Ishikawa (cell line): ENCODE data around the gene TNS3.
A peak's percentile ranks its signal among the peaks of the same experiment; 100 is the strongest.

ENCODE experiments used
- CEBPB ChIP-seq: IDR thresholded peaks from 2 replicates; pipeline ENCODE4 v1.6.1; 2012
- CREB1 ChIP-seq: IDR thresholded peaks from 2 replicates; pipeline ENCODE4 v1.6.1; 2012; ENCODE audit warnings: low read depth
- EGR1 ChIP-seq: IDR thresholded peaks from 2 replicates; pipeline ENCODE4 v1.6.1; 2012
- EP300 ChIP-seq: IDR thresholded peaks from 2 replicates; pipeline ENCODE4 v1.6.1; 2012; ENCODE audit warnings: borderline replicate concordance
- FOXM1 ChIP-seq: IDR thresholded peaks from 2 replicates; pipeline ENCODE4 v1.6.1; 2012; ENCODE audit warnings: low read depth, borderline replicate concordance
- MAX ChIP-seq: IDR thresholded peaks from 2 replicates; pipeline ENCODE4 v1.6.1; 2012
- NFIC ChIP-seq: IDR thresholded peaks from 2 replicates; pipeline ENCODE4 v1.6.1; 2012
- RAD21 ChIP-seq: IDR thresholded peaks from 2 replicates; pipeline ENCODE4 v1.6.1; 2012; ENCODE audit warnings: low read depth
- REST ChIP-seq: IDR thresholded peaks from 2 replicates; pipeline ENCODE4 v1.6.1; 2012; ENCODE audit warnings: low read depth, mild to moderate bottlenecking
- TAF1 ChIP-seq: IDR thresholded peaks from 2 replicates; pipeline ENCODE4 v1.6.1; 2012; ENCODE audit warnings: low read depth, mild to moderate bottlenecking
- TCF12 ChIP-seq: IDR thresholded peaks from 2 replicates; pipeline ENCODE4 v1.6.1; 2012; ENCODE audit warnings: low read depth
- TEAD4 ChIP-seq: IDR thresholded peaks from 2 replicates; pipeline ENCODE4 v1.6.1; 2012
- USF1 ChIP-seq: IDR thresholded peaks from 2 replicates; pipeline ENCODE4 v1.6.1; 2012
- YY1 ChIP-seq: IDR thresholded peaks from 2 replicates; pipeline ENCODE4 v1.6.1; 2012; ENCODE audit warnings: low read depth
- ZBTB7A ChIP-seq: IDR thresholded peaks from 2 replicates; pipeline ENCODE4 v1.6.1; 2012; ENCODE audit warnings: low read depth

The TNS3 gene

GRCh38 chr7:47357361-47357760 is 224.6 kb downstream of the TNS3 start:
- TF ChIP-seq FOXM1 (no peak), EP300 (no peak), TAF1 (no peak), CREB1 (no peak), TEAD4 (no peak), YY1 (no peak), TCF12 (no peak), RAD21 (no peak), CEBPB (no peak)

DNA sequence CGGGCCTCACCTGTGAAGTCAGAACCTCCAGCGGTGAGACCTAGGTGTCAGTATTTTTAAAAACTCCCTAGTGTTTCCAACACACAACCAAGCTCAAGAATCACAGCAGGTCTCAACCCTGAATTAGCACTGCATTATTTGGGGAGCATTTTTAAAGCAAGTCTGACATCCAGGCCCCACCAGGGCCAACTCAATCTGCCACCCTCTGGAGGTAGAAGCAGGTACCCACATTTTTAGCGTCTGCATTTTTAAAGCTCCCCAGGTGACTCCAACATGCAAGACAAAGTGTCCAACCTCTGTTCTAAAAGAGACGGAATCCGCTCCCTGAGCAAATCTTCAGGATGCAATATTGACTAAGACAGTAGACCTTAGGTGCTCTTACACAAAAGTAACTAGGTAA is 225.7 kb downstream of the TNS3 start:
- TF ChIP-seq EGR1 = no peak
- TF ChIP-seq CEBPB = no peak
- no peak for TF ChIP-seq FOXM1
- TF ChIP-seq RAD21 = no peak
- TF ChIP-seq MAX = no peak
- TF ChIP-seq EP300 = no peak
- TF ChIP-seq CREB1 = no peak
- no peak for TF ChIP-seq REST
- no peak for TF ChIP-seq TAF1
- no peak for TF ChIP-seq USF1
- no peak for TF ChIP-seq TCF12
- TF ChIP-seq TEAD4 = no peak
- no peak for TF ChIP-seq NFIC
- no peak for TF ChIP-seq YY1
- no peak for TF ChIP-seq ZBTB7A

- no peak for TF ChIP-seq USF1
Observed at GRCh38 chr7:47355684-47356083, 226.2 kb downstream of the TNS3 start.

DNA sequence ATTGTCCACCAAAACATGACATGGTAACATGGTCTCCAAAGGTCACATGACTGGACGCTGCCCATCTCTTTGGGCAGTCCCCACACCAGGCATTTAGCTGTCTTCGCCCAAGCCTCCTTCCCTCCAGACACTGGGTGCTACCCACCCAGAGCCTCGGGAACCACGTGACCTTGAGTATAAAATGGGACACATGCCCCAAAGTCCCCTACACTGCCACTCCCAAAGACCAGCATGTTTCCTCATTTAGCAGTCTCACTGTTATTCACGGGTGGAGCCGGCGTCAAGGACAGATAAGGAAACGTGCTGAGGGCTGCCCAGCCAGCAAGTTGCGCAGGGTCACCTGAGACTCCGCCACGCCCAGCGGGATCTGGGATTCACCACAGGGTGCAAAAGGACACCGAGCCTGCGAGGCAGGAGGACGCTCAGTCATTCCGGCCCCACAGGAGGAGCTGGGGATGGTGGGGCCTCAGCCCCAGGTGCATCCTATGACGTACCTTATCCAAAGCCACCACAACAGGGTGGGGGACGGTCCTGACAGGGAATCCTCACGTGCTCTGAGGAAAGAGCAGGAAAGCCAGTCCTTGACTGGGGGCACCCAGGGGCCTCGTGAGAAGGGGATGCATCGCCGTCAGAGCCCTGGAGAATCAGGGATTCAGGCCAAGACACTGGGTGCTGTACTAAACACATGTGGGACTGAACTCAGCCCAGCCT is 226.9 kb downstream of the TNS3 start:
- TF ChIP-seq CEBPB (no peak), TEAD4 (no peak), USF1 (peak; percentile 13; the same call in 1 of the 2 replicates), TCF12 (no peak)

GRCh38 chr7:47354071-47354470 is 227.8 kb downstream of the TNS3 start:
- TF ChIP-seq REST = no peak
- TF ChIP-seq ZBTB7A = no peak
- no peak for TF ChIP-seq EP300
- no peak for TF ChIP-seq YY1
- TF ChIP-seq FOXM1 = no peak
- no peak for TF ChIP-seq RAD21
- no peak for TF ChIP-seq USF1
- TF ChIP-seq TCF12 = no peak

DNA sequence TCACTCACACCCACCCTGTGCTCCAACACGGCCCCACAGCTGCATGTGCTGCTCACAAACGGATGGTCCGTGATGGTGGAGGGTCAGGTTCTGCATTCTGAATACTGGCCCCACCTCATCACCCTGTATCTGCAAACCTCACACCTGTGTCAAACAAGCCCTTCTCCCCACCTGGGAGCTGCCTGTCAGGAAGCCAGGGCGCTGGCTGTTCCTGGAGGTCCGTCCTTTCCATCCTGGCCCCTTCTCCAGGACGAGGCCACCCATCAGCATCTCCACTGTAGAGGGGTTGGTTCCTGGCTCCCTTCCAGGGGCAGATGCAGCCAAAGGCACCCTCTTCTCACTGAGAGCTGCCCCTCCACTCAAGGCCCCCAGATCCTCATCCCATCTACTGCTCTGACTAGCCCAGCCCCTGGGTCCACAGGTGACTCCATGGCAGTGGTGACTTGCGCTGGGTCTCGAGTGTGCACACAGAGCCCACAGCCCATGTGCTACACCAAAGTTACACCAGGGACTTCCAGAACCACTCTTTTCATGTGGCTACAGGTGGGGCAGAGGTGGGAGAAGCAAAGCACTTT is 229.4 kb downstream of the TNS3 start:
- TF ChIP-seq REST (no peak), TCF12 (no peak), EGR1 (no peak), EP300 (no peak), ZBTB7A (no peak), RAD21 (no peak), MAX (no peak), USF1 (no peak), FOXM1 (no peak), CREB1 (no peak), TAF1 (no peak), YY1 (no peak), CEBPB (no peak), TEAD4 (no peak), NFIC (no peak)
